WERI-Rb-1 (cell line): ENCODE data around the gene EPAS1.

Source experiments
- DNase-seq: peaks from one replicate; pipeline ENCODE4 v3.0.0-alpha.2; 2020
- H3K27ac ChIP-seq: fragments of 250-450 bp; sonication (Bioruptor Pico); 2 replicates; pipeline ENCODE4 v1.5.1; 2020; ENCODE audit warnings: mild to moderate bottlenecking, moderate library complexity
- H3K27me3 ChIP-seq: fragments of 250-450 bp; sonication (Bioruptor Pico); 2 replicates; pipeline ENCODE4 v1.5.1; 2021; ENCODE audit warnings: mild to moderate bottlenecking, low read depth, moderate library complexity; ENCODE audit not compliant: insufficient read depth, severe bottlenecking
- H3K36me3 ChIP-seq: fragments of 250-450 bp; sonication (Bioruptor Pico); 2 replicates; pipeline ENCODE4 v1.5.1; 2020; ENCODE audit warnings: mild to moderate bottlenecking, moderate library complexity
- H3K4me3 ChIP-seq: 2 replicates; pipeline ENCODE4 v1.5.1; 2011; ENCODE audit warnings: low read depth, mild to moderate bottlenecking, control low read depth, low read length
- H3K9me3 ChIP-seq: fragments of 250-450 bp; sonication (Bioruptor Pico); 2 replicates; pipeline ENCODE4 v1.5.1; 2021; ENCODE audit warnings: mild to moderate bottlenecking, moderate library complexity; ENCODE audit not compliant: severe bottlenecking
- CTCF ChIP-seq: IDR thresholded peaks from 2 replicates; pipeline ENCODE4 v1.5.1; 2011; ENCODE audit warnings: low read depth, mild to moderate bottlenecking, control low read depth, inconsistent platforms, low read length

EPAS1 gene

GRCh38 chr2:46435353-46435752 lies 138.1 kb downstream of the EPAS1 start:
- no peak for DNase-seq
- no peak overlapping the region for H3K4me3 ChIP-seq
- H3K27me3 ChIP-seq, result no peaks in the 10 kb centered on the region
- H3K36me3 ChIP-seq, result no peaks in the 10 kb centered on the region
- H3K27ac ChIP-seq, result no peak overlapping the region
- no peaks in the 10 kb centered on the region for H3K9me3 ChIP-seq
- TF ChIP-seq CTCF, result no peak

- Histone ChIP-seq H3K9me3 (no peaks in the 10 kb centered on the region), H3K4me3 (no peak overlapping the region), H3K36me3 (no peaks in the 10 kb centered on the region), H3K27ac (no peak overlapping the region), H3K27me3 (no peaks in the 10 kb centered on the region)
- TF ChIP-seq CTCF, result no peak
- DNase-seq, result no peak
Observed at GRCh38 chr2:46435796-46436360, 138.7 kb downstream of the EPAS1 start.
